ENCODE results near the gene RNF44.

- TF ChIP-seq CTCF (IDR thresholded peaks at IDR 0.05; ENCODE audit: borderline replicate concordance, extremely low read depth, low read length, poor library complexity, severe bottlenecking) (no peak), EZH2 (IDR thresholded peaks at IDR 0.05; ENCODE audit: borderline replicate concordance, low read depth, low read length, severe bottlenecking) (no peak)
These were observed at the start of gene RNF44 for GRCh38 chr5:176536902-176537553.
